Left forelimb (tissue), 1 donor: Measurements from ENCODE around the gene CUL2.
"Not testable (repeated sequence)": the region's sequence is repeated elsewhere in the genome, so short reads cannot be mapped to it uniquely, and the experiment has no call there.

Source experiments
- DNase-seq: peaks from one replicate; pipeline ENCODE4 v3.0.0-alpha.2; 2018; ENCODE audit warnings: low spot score

CUL2 gene

GRCh38 chr10:35090162-35090954, at the start of gene CUL2:
TSS of gene CUL2 (minus strand) at chr10:35090341. CDS start at chr10:35071317, 19,024 bp downstream.
- DNase-seq: peak; percentile 97

DNA sequence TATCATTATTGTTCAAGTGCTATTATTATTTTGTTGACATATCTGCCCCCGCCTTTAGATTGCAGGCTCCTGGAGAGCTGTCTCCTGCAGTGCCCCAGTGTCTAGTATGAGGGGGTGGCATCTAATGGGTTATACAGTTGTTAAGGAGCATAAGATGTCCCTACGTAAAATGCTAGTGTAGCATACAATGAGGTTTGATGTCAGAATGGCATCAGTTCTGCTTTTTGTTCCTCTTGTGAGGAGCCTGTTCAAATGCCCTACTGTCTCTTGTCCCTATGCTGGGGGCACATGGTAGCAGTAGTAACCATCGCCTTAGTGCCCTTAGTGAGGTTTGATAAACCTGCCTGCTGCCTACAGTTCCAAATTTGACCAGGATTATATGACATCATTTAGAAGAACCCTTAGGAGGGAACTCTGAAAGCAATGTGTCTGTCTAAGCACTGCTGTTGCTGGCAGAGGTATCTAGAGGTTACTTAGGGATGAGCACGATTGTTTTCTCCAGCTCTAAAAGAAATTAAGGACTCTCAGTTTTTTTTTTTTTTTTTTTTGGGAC, 46.2 kb upstream of the CUL2 start:
- DNase-seq: no peak

- DNase-seq: no peak
Observed at GRCh38 chr10:35135861-35136260, 45.7 kb upstream of the CUL2 start.

DNA sequence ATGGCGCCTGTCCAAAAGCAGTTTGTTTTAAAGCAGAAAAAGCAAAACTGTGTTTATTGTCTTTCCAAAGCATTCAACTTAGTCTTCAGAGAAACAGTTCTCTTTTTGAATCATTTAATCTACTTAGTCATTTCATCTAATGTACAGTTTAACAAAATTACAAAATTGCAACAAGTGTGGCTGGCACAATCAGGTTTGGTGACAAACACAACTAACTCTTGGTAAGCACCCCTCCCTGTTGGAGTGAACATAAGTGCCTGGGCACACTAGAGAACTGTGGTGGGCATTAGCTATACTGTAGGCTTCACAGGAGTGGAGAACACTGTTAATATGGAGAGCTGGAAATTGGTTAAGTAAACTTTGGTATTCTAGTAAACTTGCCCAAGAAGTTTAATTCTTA, 43.4 kb upstream of the CUL2 start:
- DNase-seq: no peak

GRCh38 chr10:35132727-35133126, 42.6 kb upstream of the CUL2 start:
- no peak for DNase-seq

GRCh38 chr10:35130663-35131062, 40.5 kb upstream of the CUL2 start:
- no peak for DNase-seq

DNA sequence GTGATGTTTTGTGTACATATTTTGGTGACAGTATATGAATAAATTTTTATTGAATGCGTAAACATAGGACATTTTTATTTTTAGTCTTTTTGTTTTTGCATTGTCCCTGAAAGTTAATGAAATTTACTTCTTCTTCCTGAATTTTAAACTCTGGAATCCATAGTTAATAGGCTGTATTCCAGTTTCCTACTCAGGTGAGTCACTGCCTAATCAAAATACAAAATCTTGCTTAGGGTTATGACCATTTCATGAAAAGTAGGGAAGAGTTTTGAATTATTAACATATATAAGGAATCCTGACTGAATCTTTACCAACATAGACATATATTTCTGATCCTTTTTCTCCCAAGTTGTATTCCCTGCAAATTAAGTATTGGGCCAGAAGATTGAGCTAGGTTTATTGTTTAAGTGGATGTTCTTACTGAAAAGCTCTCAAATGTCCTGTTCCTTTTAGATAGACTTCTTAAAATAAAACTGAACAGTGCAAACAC, 39.1 kb upstream of the CUL2 start:
- no peak for DNase-seq

GRCh38 chr10:35127289-35127891, 37.2 kb upstream of the CUL2 start:
- DNase-seq: peak; percentile 83

- peak; percentile 98 for DNase-seq
Observed at GRCh38 chr10:35126530-35127288, 36.6 kb upstream of the CUL2 start, which contains the start of gene CREM. TSS of gene CREM (plus strand) at chr10:35126846. CDS start at chr10:35137836, 10,990 bp downstream.

DNA sequence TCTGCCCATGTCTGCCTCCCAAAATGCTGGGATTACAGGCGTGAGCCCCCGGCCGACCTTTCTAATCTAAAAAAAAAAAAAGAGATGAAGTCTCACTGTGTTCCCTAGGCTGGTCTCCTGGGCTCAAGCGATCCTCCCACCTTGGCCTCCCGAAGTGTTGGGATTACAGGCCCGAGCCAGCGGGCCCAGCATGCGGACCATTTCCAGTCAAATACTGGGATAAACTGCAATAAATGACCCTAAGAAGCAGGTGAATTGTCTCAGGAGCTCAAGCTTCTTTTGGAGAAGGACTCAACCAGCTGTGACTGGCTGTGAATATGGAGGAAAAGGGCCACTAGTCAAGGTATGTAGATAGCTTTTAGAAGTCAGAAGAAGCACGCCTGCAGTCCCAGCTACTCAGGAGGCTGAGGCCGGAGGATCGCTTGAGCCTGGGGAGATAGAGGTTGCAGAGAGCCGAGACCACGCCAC, 36.0 kb upstream of the CUL2 start:
- DNase-seq: no peak

DNA sequence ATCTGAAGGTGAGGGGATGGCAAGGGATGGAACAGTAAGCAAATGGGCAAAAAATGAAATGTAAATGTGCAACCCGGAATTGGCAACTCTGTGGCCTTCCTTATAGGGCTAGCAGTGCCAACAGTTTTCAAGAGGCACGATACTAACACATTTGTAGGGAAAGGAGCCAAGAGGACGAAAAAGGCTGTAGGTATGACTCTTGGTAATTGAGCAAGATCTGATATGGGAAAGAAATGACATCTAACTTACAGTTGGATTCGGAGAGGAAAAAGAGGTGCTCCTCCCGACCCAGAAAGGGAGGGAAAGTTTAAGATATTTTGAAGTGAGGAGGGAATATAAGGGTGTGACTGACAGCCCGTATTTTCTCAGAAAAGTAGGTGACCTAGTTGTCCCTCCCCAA, 34.4 kb upstream of the CUL2 start:
- DNase-seq: no peak

DNA sequence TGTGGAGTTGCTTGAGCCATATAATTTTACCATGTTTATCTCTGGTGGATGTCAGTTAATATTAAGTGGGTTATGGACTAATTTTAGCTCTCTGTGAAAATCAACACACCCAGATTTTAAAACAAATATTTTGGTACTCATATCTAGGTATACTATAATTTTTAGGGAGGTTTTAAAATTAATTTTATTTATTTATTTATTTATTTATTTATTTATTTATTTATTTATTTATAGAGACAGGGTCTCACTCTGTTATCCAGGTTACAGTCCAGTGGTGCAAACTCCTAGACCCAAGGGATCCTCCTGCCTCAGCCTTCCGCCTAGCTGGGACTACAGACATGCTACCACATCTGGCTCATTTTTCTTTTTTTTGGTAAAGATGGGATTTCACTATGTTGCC, 29.2 kb upstream of the CUL2 start:
- DNase-seq: no peak

GRCh38 chr10:35112571-35112970, 22.4 kb upstream of the CUL2 start:
- DNase-seq: no peak

GRCh38 chr10:35103882-35104281, 13.7 kb upstream of the CUL2 start:
- no peak for DNase-seq

DNA sequence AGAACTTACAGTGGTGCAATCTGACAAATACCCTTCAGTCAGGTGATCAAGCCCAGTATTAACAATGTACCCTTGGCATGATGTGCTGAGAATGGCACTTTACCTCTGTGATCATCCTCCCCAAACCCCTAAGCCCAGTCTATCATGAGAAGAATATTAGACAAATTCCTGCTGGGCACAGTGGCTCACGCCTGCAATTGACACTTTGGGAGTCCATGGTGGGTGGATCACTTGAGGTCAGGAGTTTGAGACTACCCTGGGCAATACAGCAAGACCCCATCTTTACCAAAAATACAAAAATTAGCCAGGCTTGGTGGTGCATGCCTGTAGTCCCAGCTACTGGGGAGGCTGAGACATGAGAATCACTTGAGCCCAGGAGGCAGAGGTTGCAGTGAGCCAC, 7.4 kb upstream of the CUL2 start:
- no peak for DNase-seq

DNA sequence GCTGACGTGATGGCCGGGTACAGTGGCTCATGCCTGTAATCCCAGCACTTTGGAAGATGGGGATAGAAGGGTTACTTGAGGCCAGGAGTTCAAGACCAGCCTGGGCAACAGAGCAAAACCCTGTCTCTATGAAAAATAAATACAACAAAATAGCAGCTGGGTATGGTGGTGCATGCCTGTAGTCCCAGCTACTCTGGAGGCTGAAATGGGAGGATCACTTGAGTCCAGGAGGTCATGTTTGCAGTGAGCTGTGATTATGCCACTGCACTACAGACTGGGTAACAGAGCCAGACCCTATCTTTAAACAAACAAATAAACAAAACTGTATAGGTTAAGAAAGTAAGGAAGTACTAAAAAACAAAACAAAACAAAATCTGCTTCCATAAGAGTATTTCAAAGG, 6.2 kb upstream of the CUL2 start:
- DNase-seq: no peak

DNA sequence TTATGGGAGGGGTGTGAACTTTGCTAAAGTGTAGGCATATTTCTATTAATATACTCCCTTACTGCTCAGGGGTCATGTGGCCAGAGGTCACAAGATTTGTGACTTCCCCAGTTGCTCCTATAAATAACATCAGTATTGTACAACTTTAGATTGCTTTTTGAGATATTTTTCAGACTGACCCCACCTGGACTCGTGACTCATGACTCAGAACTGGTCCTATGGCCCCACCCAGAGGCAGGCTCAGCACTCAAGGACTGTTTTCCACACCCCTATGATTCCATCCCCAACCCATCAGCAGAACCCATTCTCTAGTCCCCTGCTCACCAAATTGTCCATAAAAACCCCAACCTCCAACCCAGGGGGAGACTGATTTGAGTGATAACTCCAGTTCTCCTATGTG, 2.7 kb upstream of the CUL2 start:
- DNase-seq: no peak

GRCh38 chr10:35091994-35092790, 2.1 kb upstream of the CUL2 start:
- DNase-seq: no peak

DNA sequence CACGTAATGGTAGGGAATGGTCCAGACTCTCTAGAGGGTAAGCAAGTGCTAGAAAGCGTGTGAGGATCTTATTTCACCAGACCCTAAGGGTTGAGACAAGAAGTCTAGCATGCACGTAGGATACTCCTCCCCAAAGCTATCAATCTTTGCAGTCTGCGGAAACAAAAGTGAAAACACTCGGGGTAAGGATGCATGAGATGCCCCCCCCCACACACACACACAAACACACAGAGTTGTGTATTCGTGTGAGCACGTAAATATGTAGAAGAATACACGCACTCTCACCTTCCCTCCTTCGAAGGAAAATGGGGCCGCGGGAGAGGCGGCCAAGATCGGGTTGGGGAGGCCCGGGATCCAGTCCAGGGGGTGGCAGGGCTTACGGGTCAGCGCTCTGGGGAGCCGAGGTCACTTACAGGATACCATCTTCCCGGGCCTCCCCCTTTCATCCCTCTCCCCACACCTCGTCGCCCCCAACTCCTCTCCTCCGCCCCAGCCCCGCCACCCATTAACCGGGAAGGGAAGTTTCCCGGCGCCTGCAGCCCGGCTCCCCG, 455 bp downstream of the CUL2 start:
- no peak for DNase-seq

- DNase-seq: no peak
Observed at GRCh38 chr10:35083242-35083641, 6.9 kb downstream of the CUL2 start.

DNA sequence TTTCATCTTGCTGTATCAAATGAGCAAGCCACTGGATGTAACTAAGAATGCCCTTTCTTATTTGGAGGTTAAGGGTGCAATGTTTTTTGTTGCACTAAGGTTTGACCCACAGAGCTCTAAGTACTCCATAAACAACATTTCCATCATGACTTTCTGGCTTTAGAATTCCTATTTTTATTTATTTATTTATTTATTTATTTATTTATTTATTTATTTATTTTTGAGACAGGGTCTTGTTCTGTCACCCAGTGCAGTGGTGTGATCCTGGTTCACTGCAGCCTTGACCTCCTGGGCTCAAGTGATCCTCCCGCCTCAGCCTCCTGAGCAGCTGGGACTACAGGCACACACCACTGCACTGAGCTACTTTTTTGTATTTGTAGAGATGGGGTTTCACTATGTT, 9.9 kb downstream of the CUL2 start:
- DNase-seq: not testable (repeated sequence)
